ENCODE measurements around the gene RPS19BP1.
A peak's percentile ranks its signal among the peaks of the same experiment; 100 is the strongest.
"Not testable (repeated sequence)": the region's sequence is repeated elsewhere in the genome, so short reads cannot be mapped to it uniquely, and the experiment has no call there.

RPS19BP1 gene

GRCh38 chr22:39513791-39514190 is 18.8 kb downstream of the RPS19BP1 start:
- no peak for DNase-seq (ENCODE audit: low read depth)

GRCh38 chr22:39512026-39512425 is 20.5 kb downstream of the RPS19BP1 start:
- DNase-seq (ENCODE audit: low read depth) = no peak

- DNase-seq (ENCODE audit: low read depth) = no peak
These were observed 21.3 kb downstream of the RPS19BP1 start for GRCh38 chr22:39511226-39511625.

- DNase-seq (ENCODE audit: low read depth) = no peak
These were observed 21.9 kb downstream of the RPS19BP1 start for GRCh38 chr22:39510529-39511149.

GRCh38 chr22:39508393-39508792 is 24.2 kb downstream of the RPS19BP1 start:
- DNase-seq (ENCODE audit: low read depth) = no peak

GRCh38 chr22:39507021-39507420 is 25.5 kb downstream of the RPS19BP1 start:
- DNase-seq (ENCODE audit: low read depth) = not testable (repeated sequence)

GRCh38 chr22:39504071-39504470 is 28.5 kb downstream of the RPS19BP1 start:
- DNase-seq (ENCODE audit: low read depth) = no peak

GRCh38 chr22:39503630-39504029 is 28.9 kb downstream of the RPS19BP1 start:
- DNase-seq (ENCODE audit: low read depth) = no peak

GRCh38 chr22:39502789-39503409 is 29.6 kb downstream of the RPS19BP1 start:
- DNase-seq (ENCODE audit: low read depth) = no peak

- DNase-seq (ENCODE audit: low read depth) = peak; percentile 86
These were observed 30.3 kb downstream of the RPS19BP1 start, which contains the start of gene MIEF1 for GRCh38 chr22:39502109-39502788. Gene MIEF1 (plus strand): TSS chr22:39502290. CDS start chr22:39511295, 9,005 bp downstream.

GRCh38 chr22:39501644-39502108 is 30.9 kb downstream of the RPS19BP1 start:
- no peak for DNase-seq (ENCODE audit: low read depth)

- no peak for DNase-seq (ENCODE audit: low read depth)
These were observed 32.4 kb downstream of the RPS19BP1 start for GRCh38 chr22:39500101-39500500.

- DNase-seq (ENCODE audit: low read depth) = no peak
These were observed 33.7 kb downstream of the RPS19BP1 start for GRCh38 chr22:39498802-39499201.

GRCh38 chr22:39498368-39498767 is 34.2 kb downstream of the RPS19BP1 start:
- DNase-seq (ENCODE audit: low read depth) = no peak

GRCh38 chr22:39497429-39497828 is 35.1 kb downstream of the RPS19BP1 start:
- DNase-seq (ENCODE audit: low read depth) = no peak

- DNase-seq (ENCODE audit: low read depth) = peak; percentile 40
These were observed 36.3 kb downstream of the RPS19BP1 start for GRCh38 chr22:39496131-39496838.

GRCh38 chr22:39494471-39495120 is 38.0 kb downstream of the RPS19BP1 start:
- no peak for DNase-seq (ENCODE audit: low read depth)

GRCh38 chr22:39493759-39494158 is 38.8 kb downstream of the RPS19BP1 start:
- no peak for DNase-seq (ENCODE audit: low read depth)

GRCh38 chr22:39492186-39492585 is 40.4 kb downstream of the RPS19BP1 start:
- no peak for DNase-seq (ENCODE audit: low read depth)

GRCh38 chr22:39491696-39492095 is 40.9 kb downstream of the RPS19BP1 start:
- DNase-seq (ENCODE audit: low read depth) = no peak

- DNase-seq (ENCODE audit: low read depth) = no peak
These were observed 41.4 kb downstream of the RPS19BP1 start for GRCh38 chr22:39490966-39491680.

Data from stimulated activated CD4-positive, alpha-beta T cell treated with anti-CD3 and anti-CD28 coated beads, Interleukin-2, amount 100 ng/mL, for 4 hours (primary cell).